ENCODE data around the gene TCOF1. TPM values are rescaled to one million over a fixed set of nuclear protein-coding genes. Genes with fewer than 3 reads are reported as not detected.
"Not testable (repeated sequence)": the region's sequence is repeated elsewhere in the genome, so short reads cannot be mapped to it uniquely, and the experiment has no call there.

The TCOF1 gene
- total RNA-seq, 1 donor from 2014 or later = 65.3 TPM

DNA sequence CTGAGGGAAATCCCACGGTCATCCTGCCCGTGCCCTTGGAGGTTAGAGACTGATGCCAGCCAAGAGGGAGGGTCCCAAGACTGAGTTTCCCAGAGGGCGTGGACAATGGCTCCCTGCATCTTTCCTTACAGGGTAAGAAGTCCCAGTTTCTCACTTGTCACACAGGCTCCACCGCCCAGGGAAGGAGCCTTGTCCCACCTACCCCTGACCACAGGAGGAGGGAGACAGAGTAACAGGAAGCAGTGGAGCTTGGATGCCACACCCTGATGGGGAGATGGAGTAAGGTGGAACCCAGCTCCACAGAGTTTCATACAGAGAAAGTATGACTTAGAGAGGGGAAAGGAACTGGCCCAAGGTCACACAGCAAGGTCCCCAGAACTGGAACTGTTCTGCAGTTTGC is 64.6 kb downstream of the TCOF1 start:
- H3K27me3 Mint-ChIP-seq = no peaks in the 10 kb centered on the region
- no peak overlapping the region for H3K27ac Mint-ChIP-seq

DNA sequence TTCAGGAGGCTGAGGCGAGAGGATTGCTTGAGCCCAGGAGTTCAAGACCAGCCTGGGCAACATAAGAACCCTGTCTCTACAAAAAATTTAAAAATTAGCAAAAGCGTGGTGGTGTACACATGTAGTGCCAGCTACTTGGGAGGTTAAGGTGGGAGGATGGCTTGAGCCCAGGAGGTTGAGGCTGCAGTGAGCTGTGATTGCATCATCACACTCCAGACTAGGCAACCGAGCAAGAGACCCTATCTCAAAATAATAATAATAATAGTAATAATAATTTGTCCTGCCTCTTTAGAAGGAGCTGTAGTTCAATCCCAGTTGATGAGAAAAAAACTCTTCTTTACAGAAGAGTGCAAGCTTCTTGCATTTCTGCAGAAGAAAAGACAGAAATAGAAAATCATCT is 65.3 kb downstream of the TCOF1 start:
- TF ChIP-seq, protein P1, sequence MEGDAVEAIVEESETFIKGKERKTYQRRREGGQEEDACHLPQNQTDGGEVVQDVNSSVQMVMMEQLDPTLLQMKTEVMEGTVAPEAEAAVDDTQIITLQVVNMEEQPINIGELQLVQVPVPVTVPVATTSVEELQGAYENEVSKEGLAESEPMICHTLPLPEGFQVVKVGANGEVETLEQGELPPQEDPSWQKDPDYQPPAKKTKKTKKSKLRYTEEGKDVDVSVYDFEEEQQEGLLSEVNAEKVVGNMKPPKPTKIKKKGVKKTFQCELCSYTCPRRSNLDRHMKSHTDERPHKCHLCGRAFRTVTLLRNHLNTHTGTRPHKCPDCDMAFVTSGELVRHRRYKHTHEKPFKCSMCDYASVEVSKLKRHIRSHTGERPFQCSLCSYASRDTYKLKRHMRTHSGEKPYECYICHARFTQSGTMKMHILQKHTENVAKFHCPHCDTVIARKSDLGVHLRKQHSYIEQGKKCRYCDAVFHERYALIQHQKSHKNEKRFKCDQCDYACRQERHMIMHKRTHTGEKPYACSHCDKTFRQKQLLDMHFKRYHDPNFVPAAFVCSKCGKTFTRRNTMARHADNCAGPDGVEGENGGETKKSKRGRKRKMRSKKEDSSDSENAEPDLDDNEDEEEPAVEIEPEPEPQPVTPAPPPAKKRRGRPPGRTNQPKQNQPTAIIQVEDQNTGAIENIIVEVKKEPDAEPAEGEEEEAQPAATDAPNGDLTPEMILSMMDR (conservative IDR thresholded peaks at IDR 0.05) = no peak
- Mint-ChIP-seq H3K4me3 (no peak overlapping the region), H3K9me3 (no peaks in the 10 kb centered on the region), H3K27ac (no peak overlapping the region), H3K27me3 (no peaks in the 10 kb centered on the region), H3K4me1 (ENCODE audit: unreplicated experiment) (peaks cover 2% of the 10 kb centered on the region), H3K36me3 (no peaks in the 10 kb centered on the region)
- DNase-seq (ENCODE audit: extremely low spot score, unreplicated experiment) = no peak

More for the DNA sequence above, 64.6 kb downstream of the TCOF1 start:
- Mint-ChIP-seq H3K4me3 (no peak overlapping the region), H3K4me1 (ENCODE audit: unreplicated experiment) (no peaks in the 10 kb centered on the region), H3K9me3 (no peaks in the 10 kb centered on the region), H3K36me3 (no peaks in the 10 kb centered on the region)
- TF ChIP-seq, protein P1 (conservative IDR thresholded peaks at IDR 0.05) = no peak
- no peak for DNase-seq (ENCODE audit: extremely low spot score, unreplicated experiment)

DNA sequence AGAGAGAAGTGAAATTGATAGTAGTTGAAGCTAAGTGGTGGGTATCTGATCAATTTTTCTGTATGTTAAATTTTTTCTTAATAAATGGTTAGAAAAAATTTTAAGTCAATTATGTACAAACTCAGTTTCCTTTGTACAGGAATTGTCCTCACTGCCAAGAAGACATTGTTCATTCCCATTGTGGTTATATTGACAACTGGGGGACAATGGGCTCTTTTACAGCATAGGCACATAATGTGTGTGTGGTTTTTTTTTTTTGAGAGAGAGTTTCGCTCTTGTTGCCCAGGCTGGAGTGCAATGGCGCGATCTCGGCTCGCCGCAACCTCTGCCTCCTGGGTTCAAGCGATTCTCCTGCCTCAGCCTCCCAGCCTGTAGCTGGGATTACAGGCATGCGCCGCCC is 68.7 kb downstream of the TCOF1 start:
- not testable (repeated sequence) for H3K27me3 Mint-ChIP-seq; DNase-seq (ENCODE audit: extremely low spot score, unreplicated experiment); H3K27ac Mint-ChIP-seq; H3K9me3 Mint-ChIP-seq; H3K4me3 Mint-ChIP-seq; H3K4me1 Mint-ChIP-seq (ENCODE audit: unreplicated experiment); H3K36me3 Mint-ChIP-seq

DNA sequence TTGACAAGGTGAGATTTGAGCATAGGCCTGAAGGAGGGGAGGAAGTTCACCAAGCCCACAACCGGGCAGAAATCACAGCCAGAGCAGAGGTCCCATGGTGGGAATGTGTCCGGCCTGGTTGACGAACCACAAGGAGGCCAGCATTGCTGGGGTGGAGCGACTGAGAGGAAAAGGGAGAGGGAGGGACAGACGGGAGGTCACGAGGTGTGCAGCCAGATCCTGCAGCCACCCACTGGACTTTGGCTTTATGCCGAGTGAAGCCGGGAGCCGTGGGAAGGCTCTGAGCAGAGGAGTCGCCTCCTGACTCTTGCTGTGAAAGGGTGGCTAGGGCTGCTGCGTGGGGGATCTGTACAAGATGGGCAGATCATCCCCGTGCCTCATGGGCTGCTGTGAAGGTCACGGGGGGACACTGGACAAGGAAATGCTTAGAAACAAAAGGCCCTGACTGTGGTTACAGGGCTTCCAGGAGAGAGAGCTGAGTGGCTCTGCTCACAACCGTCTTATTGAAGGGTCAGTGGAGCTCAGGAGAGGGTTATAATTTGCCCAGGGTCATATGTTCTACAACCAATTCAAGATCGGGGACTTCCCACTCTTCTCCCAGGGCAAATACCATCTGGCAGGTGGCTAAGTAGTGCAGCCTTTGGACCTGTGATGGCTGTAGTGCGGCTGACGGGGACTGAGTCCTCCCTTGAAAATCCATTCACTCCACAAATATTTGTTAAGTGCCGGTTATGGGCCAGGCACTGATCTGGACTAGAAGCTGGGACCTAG is 70.8 kb downstream of the TCOF1 start:
- Mint-ChIP-seq H3K4me1 (ENCODE audit: unreplicated experiment) (peaks cover 9% of the 10 kb centered on the region), H3K27me3 (no peaks in the 10 kb centered on the region), H3K36me3 (no peaks in the 10 kb centered on the region), H3K9me3 (no peaks in the 10 kb centered on the region), H3K4me3 (no peak overlapping the region), H3K27ac (peak overlapping the region; percentile 90)
- DNase-seq (ENCODE audit: extremely low spot score, unreplicated experiment) = no peak
- TF ChIP-seq, protein P1 (conservative IDR thresholded peaks at IDR 0.05) = no peak

DNA sequence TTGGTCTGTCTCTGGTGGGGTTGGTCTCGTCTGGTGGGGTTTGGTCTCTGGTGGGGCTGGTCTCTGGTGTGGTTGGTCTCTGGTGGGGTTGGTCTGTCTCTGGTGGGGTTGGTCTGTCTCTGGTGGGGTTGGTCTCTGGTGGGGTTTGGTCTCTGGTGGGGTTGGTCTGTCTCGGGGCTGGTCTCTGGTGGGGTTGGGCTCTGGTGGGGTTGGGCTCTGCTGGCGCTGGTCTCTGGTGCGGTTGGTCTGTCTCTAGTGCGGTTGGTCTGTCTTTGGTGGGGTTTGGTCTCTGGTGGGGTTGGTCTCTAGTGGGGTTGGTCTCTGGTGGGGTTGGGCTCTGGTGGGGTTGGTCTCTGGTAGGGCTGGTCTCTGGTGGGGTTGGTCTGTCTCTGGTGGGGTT is 71.5 kb downstream of the TCOF1 start:
- Mint-ChIP-seq H3K4me1 (ENCODE audit: unreplicated experiment) (peaks cover 9% of the 10 kb centered on the region), H3K27ac (peak overlapping the region; percentile 90), H3K4me3 (no peak overlapping the region), H3K27me3 (no peaks in the 10 kb centered on the region), H3K9me3 (no peaks in the 10 kb centered on the region), H3K36me3 (no peaks in the 10 kb centered on the region)
- no peak for DNase-seq (ENCODE audit: extremely low spot score, unreplicated experiment)
- TF ChIP-seq, protein P1 (conservative IDR thresholded peaks at IDR 0.05) = no peak

DNA sequence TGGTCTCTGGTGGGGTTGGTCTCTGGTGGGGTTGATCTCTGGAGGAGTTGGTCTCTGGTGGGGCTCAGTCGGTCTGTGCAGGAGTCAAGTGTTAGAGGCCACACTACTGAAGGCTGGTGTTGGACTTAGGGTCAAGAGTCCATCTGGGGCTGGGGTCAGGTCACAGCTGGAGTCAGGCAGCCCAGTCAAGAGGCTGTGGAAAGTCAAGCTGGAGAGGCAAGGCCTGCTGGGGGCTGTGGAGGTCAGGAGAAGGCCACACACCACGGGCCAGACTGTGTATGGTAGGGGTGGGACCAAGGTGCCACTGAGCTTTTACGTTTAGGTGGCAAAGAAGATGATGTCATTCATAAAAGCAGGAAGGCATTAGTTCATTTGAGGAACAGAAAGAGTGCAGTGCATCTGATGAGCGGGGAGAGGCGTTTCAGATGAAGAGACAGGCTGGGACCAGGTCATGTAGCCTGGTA is 71.9 kb downstream of the TCOF1 start:
- DNase-seq (ENCODE audit: extremely low spot score, unreplicated experiment) = no peak
- no peak overlapping the region for H3K4me3 Mint-ChIP-seq
- peak overlapping the region; percentile 5 for H3K27ac Mint-ChIP-seq
- no peaks in the 10 kb centered on the region for H3K27me3 Mint-ChIP-seq
- peaks cover 9% of the 10 kb centered on the region for H3K4me1 Mint-ChIP-seq (ENCODE audit: unreplicated experiment)
- H3K9me3 Mint-ChIP-seq = no peaks in the 10 kb centered on the region
- TF ChIP-seq, protein P1 (conservative IDR thresholded peaks at IDR 0.05) = no peak
- no peaks in the 10 kb centered on the region for H3K36me3 Mint-ChIP-seq

All from type B pancreatic cell (in vitro differentiated cells).